ENCODE results near the gene GGTLC2.

The GGTLC2 gene

GRCh38 chr22:22670076-22670795 lies 25.8 kb downstream of the GGTLC2 start:
- Histone ChIP-seq H3K4me3 (ENCODE audit: low read length, poor library complexity, severe bottlenecking) (no peak overlapping the region), H3F3A (ENCODE audit: low read depth) (no peaks in the 10 kb centered on the region; the same call in 1 of the 2 replicates)

GRCh38 chr22:22671506-22671905 lies 27.1 kb downstream of the GGTLC2 start:
- Histone ChIP-seq H4K20me1 (ENCODE audit: insufficient read depth, low read length, poor library complexity, severe bottlenecking) (no peaks in the 10 kb centered on the region), H3K4me2 (ENCODE audit: low read depth, low read length, poor library complexity, severe bottlenecking) (no peak overlapping the region), H3K27me3 (ENCODE audit: insufficient read depth, low read length, poor library complexity, severe bottlenecking) (no peaks in the 10 kb centered on the region), H2AFZ (ENCODE audit: low read length) (no peak overlapping the region), H3K9me2 (replicated peaks; ENCODE audit: low read depth, low read length) (no peaks in the 10 kb centered on the region), H3K4me3 (ENCODE audit: low read length, poor library complexity, severe bottlenecking) (no peak overlapping the region), H3K9ac (ENCODE audit: low read depth, low read length, poor library complexity, severe bottlenecking) (no peak overlapping the region), H3K9me3 (ENCODE audit: insufficient read depth, low read depth, low read length) (no peaks in the 10 kb centered on the region), H3K36me3 (ENCODE audit: insufficient read depth, low read length) (no peaks in the 10 kb centered on the region), H3K79me2 (ENCODE audit: insufficient read depth, low read length) (no peaks in the 10 kb centered on the region), H3F3A (ENCODE audit: low read depth) (no peaks in the 10 kb centered on the region; the same call in 1 of the 2 replicates), H3K4me1 (ENCODE audit: insufficient read depth, low read length, poor library complexity, severe bottlenecking) (peaks cover 19% of the 10 kb centered on the region)
- TF ChIP-seq CTCF (conservative IDR thresholded peaks at IDR 0.05; ENCODE audit: low read length) (no peak), EZH2phosphoT487 (IDR thresholded peaks at IDR 0.05; ENCODE audit: borderline replicate concordance) (no peak)

More at GRCh38 chr22:22670076-22670795, 25.8 kb downstream of the GGTLC2 start:
- Histone ChIP-seq H3K4me2 (ENCODE audit: low read depth, low read length, poor library complexity, severe bottlenecking) (peak overlapping the region; percentile 13), H3K4me1 (ENCODE audit: insufficient read depth, low read length, poor library complexity, severe bottlenecking) (peaks cover 19% of the 10 kb centered on the region), H3K9me3 (ENCODE audit: insufficient read depth, low read depth, low read length) (no peaks in the 10 kb centered on the region), H3K9me2 (replicated peaks; ENCODE audit: low read depth, low read length) (no peaks in the 10 kb centered on the region), H3K36me3 (ENCODE audit: insufficient read depth, low read length) (no peaks in the 10 kb centered on the region), H3K79me2 (ENCODE audit: insufficient read depth, low read length) (no peaks in the 10 kb centered on the region), H4K20me1 (ENCODE audit: insufficient read depth, low read length, poor library complexity, severe bottlenecking) (no peaks in the 10 kb centered on the region), H3K9ac (ENCODE audit: low read depth, low read length, poor library complexity, severe bottlenecking) (no peak overlapping the region), H3K27me3 (ENCODE audit: insufficient read depth, low read length, poor library complexity, severe bottlenecking) (no peaks in the 10 kb centered on the region), H2AFZ (ENCODE audit: low read length) (no peak overlapping the region)
- TF ChIP-seq CTCF (conservative IDR thresholded peaks at IDR 0.05; ENCODE audit: low read length) = no peak
- TF ChIP-seq EZH2phosphoT487 (IDR thresholded peaks at IDR 0.05; ENCODE audit: borderline replicate concordance) = no peak

- Histone ChIP-seq H3K4me1 (ENCODE audit: insufficient read depth, low read length, poor library complexity, severe bottlenecking) (peaks cover 19% of the 10 kb centered on the region), H4K20me1 (ENCODE audit: insufficient read depth, low read length, poor library complexity, severe bottlenecking) (no peaks in the 10 kb centered on the region)
Measured at GRCh38 chr22:22673099-22673498, 28.7 kb downstream of the GGTLC2 start.

More at GRCh38 chr22:22673099-22673498, 28.7 kb downstream of the GGTLC2 start:
- Histone ChIP-seq H2AFZ (ENCODE audit: low read length) (no peak overlapping the region), H3K9me3 (ENCODE audit: insufficient read depth, low read depth, low read length) (no peaks in the 10 kb centered on the region), H3K4me3 (ENCODE audit: low read length, poor library complexity, severe bottlenecking) (no peak overlapping the region), H3K27me3 (ENCODE audit: insufficient read depth, low read length, poor library complexity, severe bottlenecking) (no peaks in the 10 kb centered on the region), H3F3A (ENCODE audit: low read depth) (no peaks in the 10 kb centered on the region; the same call in 1 of the 2 replicates), H3K4me2 (ENCODE audit: low read depth, low read length, poor library complexity, severe bottlenecking) (no peak overlapping the region), H3K9ac (ENCODE audit: low read depth, low read length, poor library complexity, severe bottlenecking) (no peak overlapping the region), H3K79me2 (ENCODE audit: insufficient read depth, low read length) (no peaks in the 10 kb centered on the region), H3K9me2 (replicated peaks; ENCODE audit: low read depth, low read length) (no peaks in the 10 kb centered on the region), H3K36me3 (ENCODE audit: insufficient read depth, low read length) (no peaks in the 10 kb centered on the region)
- TF ChIP-seq CTCF (conservative IDR thresholded peaks at IDR 0.05; ENCODE audit: low read length) = no peak
- TF ChIP-seq EZH2phosphoT487 (IDR thresholded peaks at IDR 0.05; ENCODE audit: borderline replicate concordance) = no peak

Measured in Loucy (cell line).